ENCODE results near the gene CACNA1C.

Gene CACNA1C

GRCh38 chr12:2403221-2403976 is 350.6 kb downstream of the CACNA1C start:
- DNase-seq, result no peak

DNA sequence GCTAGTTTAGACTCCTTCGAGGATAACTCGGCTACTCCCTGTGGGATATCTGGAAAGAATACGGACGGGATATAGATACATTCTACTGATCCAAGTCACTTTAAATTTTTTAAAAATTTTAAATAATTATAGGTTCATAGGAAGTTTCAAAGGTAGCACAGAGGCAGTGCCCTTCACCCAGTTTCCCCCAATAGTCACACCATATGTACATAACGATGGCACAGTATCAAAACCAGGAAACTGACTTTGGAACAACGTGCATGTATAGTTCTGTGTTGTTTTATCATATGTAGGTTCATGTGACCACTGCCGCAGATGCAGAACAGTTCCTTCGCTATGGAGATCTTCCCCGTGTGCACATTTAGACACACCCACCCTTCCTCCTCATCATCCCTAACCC is 352.3 kb downstream of the CACNA1C start:
- DNase-seq, result no peak

DNA sequence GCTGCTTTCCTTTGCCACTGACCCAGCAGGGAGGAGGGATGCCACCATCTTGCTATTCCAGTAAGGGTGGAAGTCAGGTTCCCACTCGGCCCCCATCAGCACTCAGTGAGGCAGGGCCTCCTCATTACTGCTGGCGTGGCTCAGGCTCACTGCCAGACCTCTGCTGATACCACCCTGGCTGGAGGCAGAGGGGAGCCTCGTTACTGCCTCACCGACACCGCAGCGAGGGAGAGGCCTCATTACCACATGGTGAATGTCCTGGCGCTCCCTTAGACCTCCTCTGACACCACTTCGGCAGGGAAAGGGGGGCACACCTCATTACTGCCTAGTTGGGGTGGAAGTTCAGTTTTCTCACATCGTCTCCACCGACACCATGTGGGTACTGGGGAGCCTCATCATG is 354.1 kb downstream of the CACNA1C start:
- DNase-seq, result no peak

DNA sequence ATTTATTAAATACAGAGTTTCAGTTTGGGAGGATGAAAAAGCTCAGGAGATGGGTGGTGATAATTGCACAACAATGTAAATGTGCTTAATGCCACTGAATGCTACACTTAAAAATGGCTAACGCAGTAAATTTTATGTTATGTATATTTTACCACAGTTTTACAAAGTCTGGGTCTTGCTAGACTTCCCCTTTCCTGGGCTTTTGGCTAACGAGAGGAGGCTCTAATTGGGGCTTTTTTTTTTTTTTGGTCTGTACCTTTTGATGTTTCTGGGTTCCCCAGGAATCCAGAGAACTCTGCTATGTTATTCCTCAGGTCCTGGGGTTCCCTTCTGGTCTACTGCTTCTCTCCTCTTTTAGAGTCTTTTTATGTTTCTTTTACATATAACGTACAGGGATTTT is 355.5 kb downstream of the CACNA1C start:
- DNase-seq, result no peak

GRCh38 chr12:2409656-2410265 is 357.0 kb downstream of the CACNA1C start:
- no peak for DNase-seq

GRCh38 chr12:2410496-2410895 is 357.7 kb downstream of the CACNA1C start:
- DNase-seq, result no peak

GRCh38 chr12:2411011-2411410 is 358.2 kb downstream of the CACNA1C start:
- no peak for DNase-seq

DNA sequence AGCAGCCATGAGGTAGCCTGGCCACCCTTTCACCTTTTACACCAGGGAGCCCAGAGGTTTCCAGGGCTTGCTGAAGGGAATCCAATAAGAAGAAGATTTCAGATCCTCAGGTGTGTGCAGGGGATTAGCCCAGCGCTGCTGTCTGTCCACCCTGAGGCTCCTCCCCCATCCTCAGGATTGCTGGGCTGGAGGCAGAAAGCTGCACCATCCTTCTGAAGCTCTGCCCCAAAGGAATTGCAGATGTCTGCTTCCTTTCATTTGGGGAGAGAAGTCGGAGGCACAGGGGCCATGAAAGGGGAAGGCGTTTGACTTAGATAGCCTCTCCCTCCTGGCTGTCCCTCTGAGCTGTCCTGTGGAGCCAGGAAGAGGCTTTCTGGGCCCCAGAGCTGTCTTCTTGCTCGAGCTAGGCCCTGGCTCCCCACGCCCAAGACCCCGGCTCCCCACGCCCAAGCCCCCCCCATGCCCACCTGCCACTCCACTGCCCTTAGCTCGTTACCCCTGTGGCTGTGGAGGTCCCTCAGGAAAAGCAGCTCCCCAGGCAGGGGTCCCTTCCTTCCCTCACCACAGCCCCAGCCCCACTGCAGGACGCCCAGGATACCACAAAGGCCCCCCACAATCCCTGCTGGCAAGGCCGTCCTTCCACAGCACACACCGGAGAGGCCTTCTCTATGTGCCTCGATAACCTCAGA is 359.0 kb downstream of the CACNA1C start:
- DNase-seq, result no peak

- DNase-seq, result no peak
Measured at GRCh38 chr12:2412305-2412643, 359.5 kb downstream of the CACNA1C start.

GRCh38 chr12:2413301-2413700 is 360.5 kb downstream of the CACNA1C start:
- no peak for DNase-seq

GRCh38 chr12:2413999-2414792 is 361.4 kb downstream of the CACNA1C start:
- DNase-seq, result no peak

GRCh38 chr12:2414810-2415567 is 362.2 kb downstream of the CACNA1C start:
- no peak for DNase-seq

GRCh38 chr12:2415568-2415944 is 362.8 kb downstream of the CACNA1C start:
- DNase-seq, result no peak

GRCh38 chr12:2416158-2416557 is 363.4 kb downstream of the CACNA1C start:
- DNase-seq, result no peak

DNA sequence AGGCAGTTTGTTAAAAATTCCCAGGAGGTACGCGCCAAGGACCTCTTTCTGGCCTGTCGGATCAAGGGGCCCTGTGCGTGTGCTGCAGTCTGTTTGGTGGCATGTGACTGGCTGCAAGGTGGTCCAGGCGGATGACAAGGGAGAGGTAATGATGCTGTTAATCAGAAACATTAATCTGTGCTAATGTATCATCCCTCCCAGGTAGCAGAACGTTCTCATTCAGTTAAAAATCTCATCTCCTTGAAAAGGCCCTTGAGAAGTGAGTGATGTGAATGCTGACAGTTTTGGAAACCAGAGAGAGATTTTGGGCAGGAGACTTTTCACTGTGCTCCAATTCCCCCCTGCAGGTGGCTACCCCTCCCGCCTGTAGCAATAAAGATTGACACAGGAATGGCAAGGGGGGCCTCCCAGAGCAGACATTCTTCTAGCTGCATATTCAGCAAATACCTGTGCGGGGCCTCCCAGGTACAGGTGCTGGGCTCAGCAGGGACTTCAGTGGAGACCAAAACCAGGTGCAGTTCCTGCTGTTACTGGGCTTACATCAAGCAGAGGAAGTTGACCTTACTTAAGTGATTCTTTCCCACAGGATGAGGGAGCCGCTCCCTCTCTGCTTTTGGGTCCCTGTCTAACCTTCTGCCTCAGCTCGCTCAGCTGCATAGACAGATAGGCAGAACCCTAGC is 364.8 kb downstream of the CACNA1C start:
- no peak for DNase-seq

- DNase-seq, result no peak
Measured at GRCh38 chr12:2418579-2418978, 365.8 kb downstream of the CACNA1C start.

GRCh38 chr12:2422591-2422990 is 369.8 kb downstream of the CACNA1C start:
- no peak for DNase-seq

GRCh38 chr12:2429032-2429431 is 376.2 kb downstream of the CACNA1C start:
- DNase-seq, result no peak

- DNase-seq, result no peak
Measured at GRCh38 chr12:2431810-2432209, 379.0 kb downstream of the CACNA1C start.

- DNase-seq, result no peak
Measured at GRCh38 chr12:2432856-2433255, 380.1 kb downstream of the CACNA1C start.

- no peak for DNase-seq
Measured at GRCh38 chr12:2435511-2435910, 382.7 kb downstream of the CACNA1C start.

Data from stimulated activated naive CD4-positive, alpha-beta T cell treated with Interleukin-2 at 50 U/mL for 16 hours (primary cell).